DND-41 (cell line): ENCODE data around the gene CERKL.

ENCODE experiments used
- CTCF ChIP-seq: IDR thresholded peaks from 2 replicates; pipeline ENCODE4 v1.5.1; 2012; ENCODE audit warnings: borderline replicate concordance, low read length, moderate library complexity, mild to moderate bottlenecking; ENCODE audit not compliant: poor library complexity, severe bottlenecking; ENCODE audit errors: extremely low read depth
- EZH2 ChIP-seq: IDR thresholded peaks from 3 replicates; pipeline ENCODE4 v1.6.1; 2012; ENCODE audit warnings: borderline replicate concordance, low read depth, mild to moderate bottlenecking, moderate library complexity, low read length, inconsistent platforms; ENCODE audit not compliant: severe bottlenecking

- TF ChIP-seq CTCF (no peak), EZH2 (no peak)
Observed at GRCh38 chr2:181680055-181680936, 23.4 kb upstream of the CERKL start, which contains the start of gene NEUROD1.
